ENCODE measurements around the gene NLGN1.

The NLGN1 gene

GRCh38 chr3:173644086-173645082, 246.8 kb downstream of the NLGN1 start:
- DNase-seq = no peak

GRCh38 chr3:173650596-173650995, 253.1 kb downstream of the NLGN1 start:
- DNase-seq = no peak

- no peak for DNase-seq
Observed at GRCh38 chr3:173652093-173652492, 254.5 kb downstream of the NLGN1 start.

- DNase-seq = no peak
Observed at GRCh38 chr3:173653781-173654180, 256.2 kb downstream of the NLGN1 start.

- DNase-seq = no peak
Observed at GRCh38 chr3:173659972-173660371, 262.4 kb downstream of the NLGN1 start.

- DNase-seq = no peak
Observed at GRCh38 chr3:173660645-173661299, 263.2 kb downstream of the NLGN1 start.

- DNase-seq = no peak
Observed at GRCh38 chr3:173663696-173664111, 266.2 kb downstream of the NLGN1 start.

GRCh38 chr3:173676094-173676493, 278.6 kb downstream of the NLGN1 start:
- DNase-seq = no peak

GRCh38 chr3:173681188-173681678, 283.7 kb downstream of the NLGN1 start:
- DNase-seq = no peak

- no peak for DNase-seq
Observed at GRCh38 chr3:173685456-173685855, 287.9 kb downstream of the NLGN1 start.

- DNase-seq = no peak
Observed at GRCh38 chr3:173688216-173688842, 290.8 kb downstream of the NLGN1 start.

- no peak for DNase-seq
Observed at GRCh38 chr3:173690542-173691180, 293.1 kb downstream of the NLGN1 start.

GRCh38 chr3:173699353-173699752, 301.8 kb downstream of the NLGN1 start:
- DNase-seq = no peak

- DNase-seq = no peak
Observed at GRCh38 chr3:173700336-173700735, 302.8 kb downstream of the NLGN1 start.

- no peak for DNase-seq
Observed at GRCh38 chr3:173702561-173702960, 305.0 kb downstream of the NLGN1 start.

- peak; percentile 91 for DNase-seq
Observed at GRCh38 chr3:173703771-173704170, 306.2 kb downstream of the NLGN1 start.

- no peak for DNase-seq
Observed at GRCh38 chr3:173706630-173707029, 309.1 kb downstream of the NLGN1 start.

- DNase-seq = no peak
Observed at GRCh38 chr3:173708191-173708590, 310.6 kb downstream of the NLGN1 start.

- no peak for DNase-seq
Observed at GRCh38 chr3:173709026-173709425, 311.5 kb downstream of the NLGN1 start.

- DNase-seq = no peak
Observed at GRCh38 chr3:173711619-173712018, 314.1 kb downstream of the NLGN1 start.

- no peak for DNase-seq
Observed at GRCh38 chr3:173719585-173719984, 322.0 kb downstream of the NLGN1 start.

GRCh38 chr3:173725507-173725906, 328.0 kb downstream of the NLGN1 start:
- no peak for DNase-seq

- DNase-seq = no peak
Observed at GRCh38 chr3:173730391-173730790, 332.8 kb downstream of the NLGN1 start.

Measured in NCI-H1436 (cell line).